GM21447 (cell line): ENCODE results near the gene SLC11A1.

Source experiments
- ATAC-seq: cut with Tn5 transposase; IDR thresholded peaks from one replicate; pipeline ENCODE4 v1.9.1; 2021; ENCODE audit not compliant: unreplicated experiment

SLC11A1 gene

GRCh38 chr2:218381916-218382366 lies at the start of gene SLC11A1:
Gene SLC11A1 (plus strand): TSS chr2:218382273. CDS start chr2:218382369, 96 bp downstream.
- ATAC-seq, result no peak

- ATAC-seq, result no peak
Measured at GRCh38 chr2:218332288-218332687, 49.8 kb upstream of the SLC11A1 start.

- no peak for ATAC-seq
Measured at GRCh38 chr2:218332920-218333645, 49.0 kb upstream of the SLC11A1 start.

- ATAC-seq, result no peak
Measured at GRCh38 chr2:218334531-218334930, 47.5 kb upstream of the SLC11A1 start.

- ATAC-seq, result no peak
Measured at GRCh38 chr2:218340656-218341055, 41.4 kb upstream of the SLC11A1 start.

- ATAC-seq, result no peak
Measured at GRCh38 chr2:218341381-218341780, 40.7 kb upstream of the SLC11A1 start.

GRCh38 chr2:218342837-218343236 lies 39.2 kb upstream of the SLC11A1 start:
- ATAC-seq, result no peak

GRCh38 chr2:218343591-218343990 lies 38.5 kb upstream of the SLC11A1 start:
- ATAC-seq, result no peak

- ATAC-seq, result no peak
Measured at GRCh38 chr2:218344090-218344754, 37.9 kb upstream of the SLC11A1 start.

GRCh38 chr2:218344755-218345417 lies 37.2 kb upstream of the SLC11A1 start:
- ATAC-seq, result no peak

- ATAC-seq, result no peak
Measured at GRCh38 chr2:218345491-218346236, 36.4 kb upstream of the SLC11A1 start.

GRCh38 chr2:218347172-218347571 lies 34.9 kb upstream of the SLC11A1 start:
- ATAC-seq, result no peak

- ATAC-seq, result no peak
Measured at GRCh38 chr2:218354045-218354444, 28.0 kb upstream of the SLC11A1 start.

GRCh38 chr2:218354850-218355443 lies 27.1 kb upstream of the SLC11A1 start:
- ATAC-seq, result no peak

GRCh38 chr2:218357236-218358177 lies 24.6 kb upstream of the SLC11A1 start:
- ATAC-seq, result no peak

GRCh38 chr2:218360453-218360852 lies 21.6 kb upstream of the SLC11A1 start:
- no peak for ATAC-seq

GRCh38 chr2:218362606-218363005 lies 19.5 kb upstream of the SLC11A1 start:
- ATAC-seq, result no peak

- no peak for ATAC-seq
Measured at GRCh38 chr2:218363736-218364135, 18.3 kb upstream of the SLC11A1 start.

- ATAC-seq, result no peak
Measured at GRCh38 chr2:218364196-218364595, 17.9 kb upstream of the SLC11A1 start.
